22Rv1 (cell line): ENCODE measurements around the gene SMAD6.

Source experiments
- ZFX ChIP-seq: fragments of 450-650 bp; IDR thresholded peaks from 2 replicates; pipeline ENCODE4 v1.6.1; 2017; ENCODE audit warnings: antibody characterized with exemption, borderline replicate concordance
- TF ChIP-seq, protein P1 (sequence below): fragments of 450-650 bp; IDR thresholded peaks from 2 replicates; pipeline ENCODE4 v1.5.1; 2017; ENCODE audit warnings: mild to moderate bottlenecking

DNA sequence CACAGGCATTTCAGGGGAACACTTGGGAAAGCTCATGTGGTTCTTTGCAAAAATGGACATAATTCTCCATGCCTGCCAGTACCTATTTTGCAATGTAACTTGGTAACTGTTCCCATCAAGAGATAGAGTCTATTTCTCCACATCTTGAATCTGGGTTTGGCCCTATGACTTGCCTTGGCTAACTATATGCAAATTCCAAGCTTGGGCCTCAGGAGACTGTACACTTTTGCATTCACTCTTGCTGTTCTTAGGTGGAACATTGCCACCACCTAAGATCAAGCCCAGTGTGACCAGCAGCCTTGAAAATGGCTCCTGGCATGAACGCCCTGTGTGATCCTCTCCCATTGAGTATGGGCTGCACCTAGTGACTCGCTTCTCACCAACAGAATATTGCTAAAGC lies 19.8 kb upstream of the SMAD6 start:
- TF ChIP-seq, protein P1, sequence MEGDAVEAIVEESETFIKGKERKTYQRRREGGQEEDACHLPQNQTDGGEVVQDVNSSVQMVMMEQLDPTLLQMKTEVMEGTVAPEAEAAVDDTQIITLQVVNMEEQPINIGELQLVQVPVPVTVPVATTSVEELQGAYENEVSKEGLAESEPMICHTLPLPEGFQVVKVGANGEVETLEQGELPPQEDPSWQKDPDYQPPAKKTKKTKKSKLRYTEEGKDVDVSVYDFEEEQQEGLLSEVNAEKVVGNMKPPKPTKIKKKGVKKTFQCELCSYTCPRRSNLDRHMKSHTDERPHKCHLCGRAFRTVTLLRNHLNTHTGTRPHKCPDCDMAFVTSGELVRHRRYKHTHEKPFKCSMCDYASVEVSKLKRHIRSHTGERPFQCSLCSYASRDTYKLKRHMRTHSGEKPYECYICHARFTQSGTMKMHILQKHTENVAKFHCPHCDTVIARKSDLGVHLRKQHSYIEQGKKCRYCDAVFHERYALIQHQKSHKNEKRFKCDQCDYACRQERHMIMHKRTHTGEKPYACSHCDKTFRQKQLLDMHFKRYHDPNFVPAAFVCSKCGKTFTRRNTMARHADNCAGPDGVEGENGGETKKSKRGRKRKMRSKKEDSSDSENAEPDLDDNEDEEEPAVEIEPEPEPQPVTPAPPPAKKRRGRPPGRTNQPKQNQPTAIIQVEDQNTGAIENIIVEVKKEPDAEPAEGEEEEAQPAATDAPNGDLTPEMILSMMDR: no peak
- TF ChIP-seq ZFX: no peak
